ENCODE data around the gene TJP3.
A peak's percentile ranks its signal among the peaks of the same experiment; 100 is the strongest.

The TJP3 gene

DNA sequence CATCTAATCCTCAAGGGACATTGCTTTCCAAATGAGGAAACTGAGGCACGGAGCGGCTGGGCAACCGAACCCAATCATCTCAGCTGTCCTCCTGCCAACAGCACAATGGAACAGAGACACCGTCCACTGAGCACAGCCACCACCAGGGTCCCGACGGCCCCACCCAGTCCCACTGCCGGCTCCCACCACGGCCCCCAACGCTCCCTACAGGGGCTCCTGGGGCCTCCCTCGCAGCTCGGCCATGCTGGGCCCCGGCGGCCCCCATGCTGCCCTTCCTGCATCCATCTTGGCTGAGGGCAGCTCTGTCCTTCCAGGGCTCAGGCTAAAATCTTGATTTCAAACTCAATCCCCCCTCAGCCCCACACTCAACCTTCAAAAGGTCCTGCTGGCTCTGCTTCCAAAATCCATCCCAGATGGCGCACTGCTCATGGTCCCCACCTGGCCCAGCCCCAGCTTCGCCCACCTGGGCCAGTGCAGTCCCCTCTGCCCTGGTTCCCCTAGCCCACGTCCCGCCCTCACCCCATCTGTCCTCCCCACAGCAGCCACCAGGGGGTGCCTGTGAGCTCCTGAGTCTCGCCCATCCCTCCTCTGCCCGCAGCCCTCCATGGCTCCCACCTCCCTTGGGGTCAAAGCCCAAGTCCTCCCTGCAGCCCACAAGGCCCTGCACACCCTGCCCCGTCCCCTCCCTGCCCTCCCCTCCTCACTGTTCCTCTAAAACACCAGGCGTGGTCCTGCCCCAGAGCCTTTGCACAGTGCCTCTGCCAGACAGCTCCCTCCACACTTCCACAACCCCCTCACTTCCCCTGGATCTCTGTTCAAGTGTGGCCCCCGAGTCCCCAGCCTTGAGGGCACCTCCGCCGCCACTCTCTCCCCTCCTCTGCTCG, 15.8 kb upstream of the TJP3 start:
- DNase-seq: peak in 1 of 2 experiments; percentile 56
- TF ChIP-seq GATA1 (IDR thresholded peaks at IDR 0.05; ENCODE audit: low read depth, low read length) (no peak), POLR2A (IDR thresholded peaks at IDR 0.05; ENCODE audit: low read length) (no peak)

DNA sequence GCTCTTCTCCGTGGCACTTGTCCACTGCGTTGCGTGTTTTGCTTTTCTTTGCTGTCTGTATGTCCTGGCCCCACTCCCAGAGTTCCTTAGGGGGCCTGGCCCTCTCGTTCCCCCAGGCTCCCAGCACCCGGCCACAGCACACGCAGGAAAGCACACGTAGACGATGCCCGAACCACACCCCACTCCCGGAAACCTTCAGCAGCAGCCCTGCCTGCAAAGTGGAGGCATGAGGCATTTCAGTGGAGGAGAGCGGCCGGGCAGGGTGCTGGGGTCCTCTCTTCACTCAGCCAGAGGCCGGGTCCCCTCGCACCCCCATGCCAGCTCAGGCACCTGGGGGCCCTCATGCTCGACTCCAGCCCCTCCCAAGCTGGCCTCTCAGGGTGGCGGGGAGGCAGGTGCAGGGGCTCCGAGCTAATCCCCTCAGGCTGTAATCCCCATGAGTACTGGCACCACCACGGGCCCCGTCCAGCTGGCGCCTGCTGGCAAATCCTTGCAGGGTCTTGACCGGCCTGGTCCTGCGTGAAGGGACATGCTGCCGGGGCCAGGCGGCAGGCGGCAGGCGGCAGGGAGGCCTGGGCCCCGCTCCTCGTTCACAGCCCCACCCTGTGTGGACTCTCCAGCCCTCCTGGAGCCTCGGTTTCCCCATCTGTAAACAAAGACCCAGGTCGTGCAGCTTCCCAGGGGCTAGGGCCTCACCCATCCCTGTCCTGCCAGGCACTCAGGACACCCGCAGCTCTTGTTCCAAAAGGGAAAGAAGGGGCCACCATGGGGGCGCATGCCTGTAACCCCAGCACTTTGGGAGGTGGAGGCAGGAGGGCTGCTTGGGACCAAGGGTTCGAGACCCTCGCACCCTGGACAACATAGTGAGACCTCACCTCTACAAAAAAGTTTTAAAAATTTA, 14.9 kb upstream of the TJP3 start:
- TF ChIP-seq POLR2A (IDR thresholded peaks at IDR 0.05; ENCODE audit: low read length): no peak
- TF ChIP-seq GATA1 (IDR thresholded peaks at IDR 0.05; ENCODE audit: low read depth, low read length): no peak

DNA sequence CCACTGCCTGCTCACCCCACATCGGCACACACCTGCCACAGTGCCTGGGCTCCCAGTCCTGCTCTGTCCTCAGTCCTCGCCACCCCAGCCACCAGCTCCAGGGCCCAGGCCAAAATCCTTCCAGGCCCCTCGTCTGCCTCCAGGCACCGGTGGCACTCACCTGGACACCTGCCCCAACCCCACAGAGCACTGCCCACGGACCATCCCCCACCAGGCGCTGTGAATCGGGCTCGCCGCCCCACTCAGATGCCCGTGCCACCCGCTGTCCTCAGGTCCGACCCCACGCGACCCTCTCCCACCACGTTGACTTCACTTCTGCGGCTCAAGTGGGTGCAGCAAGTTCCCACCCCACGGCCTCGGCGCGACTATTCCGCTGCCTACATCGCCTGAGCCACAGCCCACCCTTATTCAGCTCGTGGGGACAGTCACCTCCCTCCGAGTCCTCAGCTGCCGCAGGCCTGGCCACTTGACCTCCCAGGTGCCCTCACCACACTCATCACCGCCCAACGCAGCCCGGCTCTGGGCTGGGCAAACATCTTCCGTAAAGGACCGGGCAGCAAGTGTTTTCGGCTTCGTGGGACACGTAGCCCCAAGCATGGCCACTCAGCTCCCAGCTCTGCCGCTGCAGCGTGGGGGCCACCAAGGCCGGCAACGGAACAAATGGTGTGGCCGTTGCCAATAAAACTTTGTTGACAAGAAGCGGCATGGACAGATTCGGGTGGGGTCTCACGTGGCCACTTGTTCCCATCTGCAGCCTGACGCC, 13.6 kb upstream of the TJP3 start:
- DNase-seq: no peak
- TF ChIP-seq POLR2A (IDR thresholded peaks at IDR 0.05; ENCODE audit: low read length) (no peak), GATA1 (IDR thresholded peaks at IDR 0.05; ENCODE audit: low read depth, low read length) (no peak)

More for the DNA sequence above, 14.9 kb upstream of the TJP3 start:
- DNase-seq: no peak

DNA sequence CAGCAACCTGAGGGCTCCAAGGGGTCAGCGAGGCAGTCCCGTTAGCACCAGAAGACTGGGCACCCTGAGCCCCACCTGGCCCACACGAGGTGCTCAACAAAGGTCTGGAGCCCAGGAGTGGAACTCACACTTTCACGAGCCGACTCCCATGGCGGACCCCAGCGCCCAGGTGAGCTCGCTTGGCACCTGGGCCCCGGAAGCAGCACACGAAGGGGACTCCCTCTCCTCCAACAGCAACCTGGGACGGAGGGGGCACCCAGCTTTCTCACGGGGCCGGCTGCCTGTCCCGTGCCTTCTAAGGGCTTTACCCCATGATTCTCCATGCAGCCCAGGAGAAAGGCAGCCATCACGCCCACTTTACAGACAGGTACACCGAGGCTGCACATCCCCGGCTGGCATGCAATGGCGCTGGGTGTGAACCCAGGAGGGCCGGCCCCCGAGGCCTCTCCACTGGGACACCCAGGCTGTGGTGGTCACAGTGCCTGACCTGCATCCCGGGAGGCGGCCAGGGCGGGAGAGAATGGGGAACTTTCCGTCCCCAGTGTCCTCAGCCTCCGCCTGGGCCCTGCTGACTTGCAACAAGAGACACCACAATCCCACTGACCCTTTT, 13.0 kb upstream of the TJP3 start:
- DNase-seq: no peak
- no peak for TF ChIP-seq POLR2A (IDR thresholded peaks at IDR 0.05; ENCODE audit: low read length)
- TF ChIP-seq GATA1 (IDR thresholded peaks at IDR 0.05; ENCODE audit: low read depth, low read length): no peak

DNA sequence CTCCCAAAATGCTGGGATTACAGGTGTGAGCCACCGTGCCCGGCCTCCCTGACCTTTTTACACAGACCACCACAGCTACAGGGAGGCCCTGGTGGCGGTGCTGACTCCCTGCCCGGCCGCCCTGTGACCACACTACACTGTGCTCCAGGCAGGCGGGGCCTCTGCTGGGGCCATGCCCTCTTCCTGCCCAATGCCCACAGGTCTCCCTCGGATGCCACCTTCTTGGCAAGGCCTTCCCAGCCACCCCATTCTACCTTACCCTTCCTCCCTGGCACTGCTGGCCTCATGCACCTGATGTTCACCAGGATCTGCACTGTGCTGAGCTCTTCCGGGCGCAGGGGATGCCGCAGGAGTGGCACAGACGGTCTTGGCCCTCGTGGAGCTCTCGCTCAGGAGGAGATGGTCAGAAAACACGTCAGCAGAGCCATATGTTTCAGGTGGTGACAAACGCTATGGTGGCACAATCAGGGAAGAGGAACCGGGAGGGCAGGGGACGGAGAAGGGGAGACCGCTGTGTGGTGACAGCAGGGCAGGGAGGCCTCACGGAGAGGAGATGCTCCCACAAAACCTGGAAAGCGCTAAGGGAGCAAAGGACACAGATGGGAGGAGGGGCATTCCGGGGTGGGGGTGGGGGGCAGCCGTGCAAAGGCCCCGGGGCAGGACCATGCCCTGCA, 12.1 kb upstream of the TJP3 start:
- TF ChIP-seq GATA1 (IDR thresholded peaks at IDR 0.05; ENCODE audit: low read depth, low read length): no peak
- DNase-seq: no peak

DNA sequence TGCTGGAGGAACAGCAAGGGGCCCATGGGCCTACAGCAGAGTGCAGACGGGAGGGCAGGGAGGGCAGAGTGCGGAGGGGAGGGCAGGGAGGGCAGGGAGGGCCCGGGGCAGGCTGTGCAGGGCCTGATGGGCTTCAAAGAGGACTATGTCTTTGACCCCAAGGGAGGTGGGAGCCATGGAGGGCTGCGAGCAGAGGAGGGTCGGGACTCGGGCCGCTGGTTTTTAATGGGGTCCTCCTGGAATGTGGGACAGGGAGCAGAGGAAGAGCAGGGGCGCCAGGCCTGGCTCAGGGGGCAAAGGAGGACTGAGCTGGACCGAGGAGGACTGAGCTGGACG, 11.6 kb upstream of the TJP3 start:
- no peak for TF ChIP-seq GATA1 (IDR thresholded peaks at IDR 0.05; ENCODE audit: low read depth, low read length)
- no peak for TF ChIP-seq POLR2A (IDR thresholded peaks at IDR 0.05; ENCODE audit: low read length)
- DNase-seq: no peak

DNA sequence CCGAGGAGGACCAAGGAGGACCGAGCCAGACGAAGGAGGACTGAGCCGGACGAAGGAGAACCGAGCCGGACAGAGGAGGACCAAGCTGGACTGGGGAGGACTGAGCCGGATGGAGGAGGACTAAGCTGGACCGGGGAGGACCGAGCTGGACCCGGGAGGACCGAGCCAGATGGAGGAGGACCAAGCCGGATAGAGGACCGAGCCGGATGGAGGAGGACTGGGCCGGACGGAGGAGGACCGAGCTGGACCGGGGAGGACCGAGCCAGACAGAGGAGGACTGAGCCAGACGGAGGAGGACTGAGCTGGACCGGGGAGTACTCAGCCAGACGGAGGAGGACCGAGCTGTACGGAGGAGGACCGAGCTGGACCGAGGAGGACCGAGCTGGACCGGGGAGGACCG, 11.1 kb upstream of the TJP3 start:
- TF ChIP-seq POLR2A (IDR thresholded peaks at IDR 0.05; ENCODE audit: low read length): no peak
- no peak for TF ChIP-seq GATA1 (IDR thresholded peaks at IDR 0.05; ENCODE audit: low read depth, low read length)
- DNase-seq: no peak

DNA sequence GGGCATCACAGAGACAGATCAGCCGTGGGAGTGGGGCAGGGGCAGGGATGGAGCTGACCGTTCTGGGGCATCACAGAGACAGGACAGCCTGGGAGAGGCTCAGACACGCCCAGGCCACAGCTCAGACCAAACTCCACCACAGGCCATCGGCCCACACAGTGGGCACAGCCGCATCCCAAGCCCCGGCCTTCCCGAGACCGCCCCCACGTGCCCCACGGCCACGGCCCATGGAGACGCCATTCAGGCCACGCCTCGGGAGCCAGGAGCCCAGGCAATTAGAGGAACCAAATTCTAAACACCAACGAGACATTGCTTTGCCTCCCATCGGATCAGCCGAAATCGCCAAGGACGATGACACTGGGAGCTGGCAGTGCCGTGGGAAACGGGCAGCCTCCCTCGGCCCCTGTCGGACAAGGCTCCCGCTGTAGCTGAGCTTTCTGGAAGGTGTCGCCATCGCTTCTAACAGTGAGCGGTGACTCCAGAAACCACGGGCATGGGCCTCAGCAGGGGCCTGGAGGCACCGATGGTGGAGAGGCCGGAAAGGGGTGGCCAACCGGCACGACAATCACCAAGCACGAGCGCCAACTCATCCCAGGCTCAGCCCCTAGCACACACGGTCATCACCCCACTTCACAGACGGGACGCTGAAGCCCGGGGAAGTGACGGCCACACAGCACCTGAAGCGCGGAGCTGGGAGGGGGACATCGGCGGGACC, 10.4 kb upstream of the TJP3 start:
- DNase-seq: no peak
- TF ChIP-seq GATA1 (IDR thresholded peaks at IDR 0.05; ENCODE audit: low read depth, low read length) (no peak), POLR2A (IDR thresholded peaks at IDR 0.05; ENCODE audit: low read length) (no peak)

DNA sequence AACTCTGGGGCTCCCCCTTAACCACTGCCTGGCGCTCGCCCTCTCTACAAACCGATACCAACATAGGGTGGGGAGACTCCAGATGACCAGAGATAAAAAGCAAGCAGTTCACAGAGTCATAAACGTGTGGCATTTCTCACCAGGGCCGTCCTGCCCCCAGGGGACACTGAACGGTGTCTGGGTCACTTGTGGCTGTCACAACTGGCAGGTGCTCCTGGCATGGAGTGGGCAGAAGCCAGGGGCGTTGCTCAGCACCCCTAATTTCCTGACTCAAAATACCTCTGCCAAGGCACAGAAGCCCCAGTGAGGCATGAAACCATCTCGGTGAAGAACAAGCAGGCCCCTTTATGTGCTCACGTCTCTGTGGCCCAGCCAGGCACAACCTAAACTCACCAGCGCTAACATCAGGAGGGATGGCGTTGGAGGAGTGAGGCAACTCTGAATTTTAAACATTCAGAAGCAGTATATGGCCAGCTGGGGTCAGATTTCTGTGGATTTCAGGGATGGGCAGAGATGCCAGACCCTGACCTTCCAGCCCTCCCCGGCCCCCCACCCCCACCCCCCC, 9.7 kb upstream of the TJP3 start:
- peak in 1 of 2 experiments; percentile 38 for DNase-seq

DNA sequence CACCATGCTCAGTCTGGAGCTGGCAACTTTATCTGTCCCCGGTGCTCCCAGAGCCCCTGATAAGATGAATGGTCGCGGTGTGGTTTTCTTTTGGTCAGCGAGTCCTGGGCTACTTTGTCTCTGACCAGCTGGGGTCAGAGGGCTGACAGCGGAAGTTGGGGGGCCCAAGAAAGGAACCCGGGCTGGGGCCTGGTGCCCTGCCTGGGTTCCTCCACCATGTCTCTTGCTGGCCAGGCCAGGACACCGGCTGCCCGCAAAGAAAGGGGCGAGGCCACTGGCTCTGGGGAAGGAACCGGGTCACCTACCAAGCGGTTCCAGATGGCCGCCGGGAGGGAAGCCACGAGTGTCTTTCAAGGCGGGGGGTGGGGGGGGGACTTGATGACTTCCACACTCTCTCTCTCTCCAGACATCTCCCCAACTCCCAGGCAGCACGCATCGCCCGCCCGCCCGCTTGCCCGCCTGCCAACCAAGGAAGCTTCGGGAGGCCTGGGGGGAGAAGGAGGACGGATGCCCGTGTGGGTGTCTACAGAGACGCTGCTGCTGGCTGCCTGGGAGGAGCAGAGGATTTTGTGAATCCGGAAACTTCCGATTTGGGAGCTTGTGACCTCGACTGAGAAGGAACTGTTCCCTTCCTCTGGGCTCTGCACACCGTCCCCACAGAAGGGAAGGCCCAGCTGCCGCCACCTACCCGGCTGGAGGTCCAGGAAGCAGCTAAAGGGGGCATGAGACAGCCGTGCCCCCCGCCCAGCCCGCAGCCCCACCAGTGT, 9.0 kb upstream of the TJP3 start:
- TF ChIP-seq POLR2A (IDR thresholded peaks at IDR 0.05; ENCODE audit: low read length) (no peak), GATA1 (IDR thresholded peaks at IDR 0.05; ENCODE audit: low read depth, low read length) (no peak)
- peak in 1 of 2 experiments; percentile 61 for DNase-seq

More for the DNA sequence above, 9.7 kb upstream of the TJP3 start:
- TF ChIP-seq POLR2A (IDR thresholded peaks at IDR 0.05; ENCODE audit: low read length): no peak
- TF ChIP-seq GATA1 (IDR thresholded peaks at IDR 0.05; ENCODE audit: low read depth, low read length): no peak

DNA sequence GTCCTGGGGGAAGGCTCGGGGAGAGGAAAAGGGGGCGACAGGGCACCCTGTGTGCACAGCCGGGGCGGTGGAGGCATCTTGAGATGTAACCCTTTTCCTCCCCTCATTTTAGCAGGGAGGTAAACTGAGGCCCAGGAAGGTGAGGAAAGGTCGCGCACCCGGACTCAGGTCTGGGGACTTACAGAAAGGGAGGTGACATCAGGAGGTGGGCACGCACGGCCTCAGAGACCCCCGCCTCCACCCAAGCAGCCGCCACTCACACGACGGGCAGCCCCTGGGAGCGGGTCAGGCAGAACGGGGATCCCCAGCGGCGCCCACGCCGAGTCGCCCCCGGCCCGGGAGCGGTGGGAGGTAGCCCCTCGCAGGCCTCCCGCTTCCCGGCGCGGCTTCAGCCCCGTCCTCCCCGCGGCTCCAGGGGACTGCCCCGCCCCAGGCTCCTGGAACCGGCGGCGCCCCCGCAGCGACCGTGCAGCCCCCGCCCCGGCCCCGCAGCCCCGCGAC, 8.4 kb upstream of the TJP3 start:
- TF ChIP-seq POLR2A (IDR thresholded peaks at IDR 0.05; ENCODE audit: low read length): no peak
- no peak for TF ChIP-seq GATA1 (IDR thresholded peaks at IDR 0.05; ENCODE audit: low read depth, low read length)
- DNase-seq: peak in 1 of 2 experiments; percentile 55

Data from erythroblast (primary cell).